ENCODE results near the gene GPR17. TPM values are rescaled to one million over a fixed set of nuclear protein-coding genes. Genes with fewer than 3 reads are reported as not detected.

The GPR17 gene
- total RNA-seq, 2 donors from 2014 or later, result 0.24 TPM; not detected in 1

GRCh38 chr2:127619203-127619590, 26.8 kb upstream of the GPR17 start:
- WGBS, 2 experiments (ENCODE audit: insufficient coverage in 1 of 2, insufficient read length in 1 of 2), result 94 to 98% methylated on average over 3 to 5 of the region's 6 CpGs
- Histone ChIP-seq H3K9me3 (ENCODE audit: control insufficient read depth, low read length) (no peaks in the 10 kb centered on the region), H3K4me3 (ENCODE audit: low read length) (no peak overlapping the region), H3K36me3 (ENCODE audit: control insufficient read depth, insufficient read depth, low read length) (no peaks in the 10 kb centered on the region), H3K27ac (ENCODE audit: low read depth, low read length) (no peak overlapping the region), H3K4me1 (ENCODE audit: control insufficient read depth, insufficient read depth, low read length) (no peaks in the 10 kb centered on the region), H3K9ac (ENCODE audit: extremely low read depth, low read length, poor library complexity, severe bottlenecking) (no peak overlapping the region), H3K27me3 (ENCODE audit: control insufficient read depth, insufficient read depth, low read length, poor library complexity, severe bottlenecking) (no peaks in the 10 kb centered on the region)
- H3K36me3 Mint-ChIP-seq (ENCODE audit: low read depth), result no peaks in the 10 kb centered on the region
- peaks cover 12% of the 10 kb centered on the region for H3K4me1 Mint-ChIP-seq
- H3K4me3 Mint-ChIP-seq, result no peak overlapping the region
- DNase-seq, result peak; percentile 11
- H3K27me3 Mint-ChIP-seq (ENCODE audit: insufficient read depth), result peaks cover 3% of the 10 kb centered on the region
- H3K27ac Mint-ChIP-seq, result no peak overlapping the region
- TF ChIP-seq CTCF (conservative IDR thresholded peaks at IDR 0.05), result no peak
- peaks cover 2% of the 10 kb centered on the region for H3K9me3 Mint-ChIP-seq

- H3K4me3 ChIP-seq (ENCODE audit: low read length), result no peak overlapping the region
- H3K9ac ChIP-seq (ENCODE audit: extremely low read depth, low read length, poor library complexity, severe bottlenecking), result no peak overlapping the region
- H3K36me3 ChIP-seq (ENCODE audit: control insufficient read depth, insufficient read depth, low read length), result no peaks in the 10 kb centered on the region
- Mint-ChIP-seq H3K4me1 (peaks cover 12% of the 10 kb centered on the region), H3K9me3 (no peaks in the 10 kb centered on the region), H3K36me3 (ENCODE audit: low read depth) (no peaks in the 10 kb centered on the region), H3K27me3 (ENCODE audit: insufficient read depth) (peaks cover under 1% of the 10 kb centered on the region), H3K27ac (no peak overlapping the region), H3K4me3 (no peak overlapping the region)
- 92 to 95% methylated on average over 10 to 16 of the region's 16 CpGs for WGBS, 2 experiments (ENCODE audit: insufficient coverage in 1 of 2, insufficient read length in 1 of 2)
- H3K27me3 ChIP-seq (ENCODE audit: control insufficient read depth, insufficient read depth, low read length, poor library complexity, severe bottlenecking), result no peaks in the 10 kb centered on the region
- peak; percentile 43 for DNase-seq
- no peak overlapping the region for H3K27ac ChIP-seq (ENCODE audit: low read depth, low read length)
- no peaks in the 10 kb centered on the region for H3K9me3 ChIP-seq (ENCODE audit: control insufficient read depth, low read length)
- H3K4me1 ChIP-seq (ENCODE audit: control insufficient read depth, insufficient read depth, low read length), result no peaks in the 10 kb centered on the region
- TF ChIP-seq CTCF (conservative IDR thresholded peaks at IDR 0.05), result no peak
Measured at GRCh38 chr2:127619877-127620705, 25.9 kb upstream of the GPR17 start.

GRCh38 chr2:127620866-127621265, 25.1 kb upstream of the GPR17 start:
- H3K36me3 Mint-ChIP-seq (ENCODE audit: low read depth), result no peaks in the 10 kb centered on the region
- H3K4me3 Mint-ChIP-seq, result no peak overlapping the region
- Histone ChIP-seq H3K27ac (ENCODE audit: low read depth, low read length) (no peak overlapping the region), H3K9ac (ENCODE audit: extremely low read depth, low read length, poor library complexity, severe bottlenecking) (no peak overlapping the region), H3K4me3 (ENCODE audit: low read length) (no peak overlapping the region), H3K36me3 (ENCODE audit: control insufficient read depth, insufficient read depth, low read length) (no peaks in the 10 kb centered on the region), H3K4me1 (ENCODE audit: control insufficient read depth, insufficient read depth, low read length) (no peaks in the 10 kb centered on the region), H3K27me3 (ENCODE audit: control insufficient read depth, insufficient read depth, low read length, poor library complexity, severe bottlenecking) (no peaks in the 10 kb centered on the region), H3K9me3 (ENCODE audit: control insufficient read depth, low read length) (no peaks in the 10 kb centered on the region)
- 0 to 66% methylated on average over 1 to 3 of the region's 3 CpGs for WGBS, 2 experiments (ENCODE audit: insufficient coverage in 1 of 2, insufficient read length in 1 of 2)
- TF ChIP-seq CTCF (conservative IDR thresholded peaks at IDR 0.05), result no peak
- no peaks in the 10 kb centered on the region for H3K27me3 Mint-ChIP-seq (ENCODE audit: insufficient read depth)
- peak; percentile 24 for DNase-seq
- H3K4me1 Mint-ChIP-seq, result peaks cover 11% of the 10 kb centered on the region
- H3K27ac Mint-ChIP-seq, result no peak overlapping the region
- H3K9me3 Mint-ChIP-seq, result no peaks in the 10 kb centered on the region

Data from endodermal cell (in vitro differentiated cells).